NCI-H1105 treated with DMSO at 0.1 percent for 48 hours (cell line): ENCODE data around the gene RAPGEF1.
A peak's percentile ranks its signal among the peaks of the same experiment; 100 is the strongest.

Experiments used
- DNase-seq: peaks from one replicate; lab custom pipeline; 2025; lab: John Stamatoyannopoulos, UW

RAPGEF1 gene

GRCh38 chr9:131642496-131643083, 97.3 kb downstream of the RAPGEF1 start:
- DNase-seq = no peak

- no peak for DNase-seq
Measured at GRCh38 chr9:131641618-131642495, 98.0 kb downstream of the RAPGEF1 start.

GRCh38 chr9:131640438-131641137, 99.3 kb downstream of the RAPGEF1 start:
- DNase-seq = no peak

- no peak for DNase-seq
Measured at GRCh38 chr9:131639769-131640437, 100.0 kb downstream of the RAPGEF1 start.

GRCh38 chr9:131636593-131636992, 103.3 kb downstream of the RAPGEF1 start:
- DNase-seq = no peak

GRCh38 chr9:131635892-131636291, 104.0 kb downstream of the RAPGEF1 start:
- DNase-seq = no peak

- DNase-seq = no peak
Measured at GRCh38 chr9:131635285-131635684, 104.6 kb downstream of the RAPGEF1 start.

- peak; percentile 76 for DNase-seq
Measured at GRCh38 chr9:131633491-131634031, 106.3 kb downstream of the RAPGEF1 start.

GRCh38 chr9:131631306-131631705, 108.6 kb downstream of the RAPGEF1 start:
- DNase-seq = no peak

- DNase-seq = no peak
Measured at GRCh38 chr9:131630205-131630831, 109.6 kb downstream of the RAPGEF1 start.

- no peak for DNase-seq
Measured at GRCh38 chr9:131629825-131630204, 110.1 kb downstream of the RAPGEF1 start.

- DNase-seq = no peak
Measured at GRCh38 chr9:131629226-131629500, 110.7 kb downstream of the RAPGEF1 start.

GRCh38 chr9:131628459-131629225, 111.2 kb downstream of the RAPGEF1 start:
- DNase-seq = no peak

- no peak for DNase-seq
Measured at GRCh38 chr9:131627648-131628458, 112.0 kb downstream of the RAPGEF1 start.

- DNase-seq = no peak
Measured at GRCh38 chr9:131627326-131627647, 112.6 kb downstream of the RAPGEF1 start.

GRCh38 chr9:131625790-131626670, 113.8 kb downstream of the RAPGEF1 start:
- no peak for DNase-seq

GRCh38 chr9:131625508-131625787, 114.4 kb downstream of the RAPGEF1 start:
- no peak for DNase-seq

- DNase-seq = no peak
Measured at GRCh38 chr9:131624636-131625507, 115.0 kb downstream of the RAPGEF1 start.
